ENCODE measurements around the gene APOL4.

GRCh38 chr22:36192542-36192941, 9.1 kb downstream of the APOL4 start:
- TF ChIP-seq CTCF (IDR thresholded peaks at IDR 0.05; ENCODE audit: insufficient read depth, low read length) (no peak), GABPA (IDR thresholded peaks at IDR 0.05; ENCODE audit: low read depth) (no peak), POLR2AphosphoS5 (IDR thresholded peaks at IDR 0.05; ENCODE audit: low read depth) (no peak)
- TF ChIP-seq, protein P1, sequence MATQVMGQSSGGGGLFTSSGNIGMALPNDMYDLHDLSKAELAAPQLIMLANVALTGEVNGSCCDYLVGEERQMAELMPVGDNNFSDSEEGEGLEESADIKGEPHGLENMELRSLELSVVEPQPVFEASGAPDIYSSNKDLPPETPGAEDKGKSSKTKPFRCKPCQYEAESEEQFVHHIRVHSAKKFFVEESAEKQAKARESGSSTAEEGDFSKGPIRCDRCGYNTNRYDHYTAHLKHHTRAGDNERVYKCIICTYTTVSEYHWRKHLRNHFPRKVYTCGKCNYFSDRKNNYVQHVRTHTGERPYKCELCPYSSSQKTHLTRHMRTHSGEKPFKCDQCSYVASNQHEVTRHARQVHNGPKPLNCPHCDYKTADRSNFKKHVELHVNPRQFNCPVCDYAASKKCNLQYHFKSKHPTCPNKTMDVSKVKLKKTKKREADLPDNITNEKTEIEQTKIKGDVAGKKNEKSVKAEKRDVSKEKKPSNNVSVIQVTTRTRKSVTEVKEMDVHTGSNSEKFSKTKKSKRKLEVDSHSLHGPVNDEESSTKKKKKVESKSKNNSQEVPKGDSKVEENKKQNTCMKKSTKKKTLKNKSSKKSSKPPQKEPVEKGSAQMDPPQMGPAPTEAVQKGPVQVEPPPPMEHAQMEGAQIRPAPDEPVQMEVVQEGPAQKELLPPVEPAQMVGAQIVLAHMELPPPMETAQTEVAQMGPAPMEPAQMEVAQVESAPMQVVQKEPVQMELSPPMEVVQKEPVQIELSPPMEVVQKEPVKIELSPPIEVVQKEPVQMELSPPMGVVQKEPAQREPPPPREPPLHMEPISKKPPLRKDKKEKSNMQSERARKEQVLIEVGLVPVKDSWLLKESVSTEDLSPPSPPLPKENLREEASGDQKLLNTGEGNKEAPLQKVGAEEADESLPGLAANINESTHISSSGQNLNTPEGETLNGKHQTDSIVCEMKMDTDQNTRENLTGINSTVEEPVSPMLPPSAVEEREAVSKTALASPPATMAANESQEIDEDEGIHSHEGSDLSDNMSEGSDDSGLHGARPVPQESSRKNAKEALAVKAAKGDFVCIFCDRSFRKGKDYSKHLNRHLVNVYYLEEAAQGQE (IDR thresholded peaks at IDR 0.05; ENCODE audit: insufficient replicate concordance, low read depth) = no peak

Measured in HL-60 (cell line).